ENCODE data around the gene EIF4G3.

EIF4G3 gene

DNA sequence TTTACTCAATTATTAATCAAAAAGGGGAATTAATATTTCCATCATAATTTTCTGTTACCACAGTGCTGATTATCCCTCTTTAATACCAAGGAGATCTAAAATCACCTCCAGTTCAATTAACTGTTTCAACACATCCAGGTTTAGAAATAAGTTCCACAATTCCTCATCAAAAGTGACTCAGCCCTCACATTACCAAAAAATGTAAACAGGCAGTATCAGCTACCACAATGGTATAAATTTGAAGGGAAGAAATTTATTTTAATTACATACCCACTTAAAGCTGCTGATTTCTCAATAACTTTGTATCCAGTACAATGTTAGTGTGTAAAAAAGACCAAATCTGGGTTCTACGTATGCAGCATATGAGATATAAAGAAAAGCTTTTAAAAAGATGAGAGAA lies 51.9 kb downstream of the EIF4G3 start:
- Histone ChIP-seq H3K4me3 (ENCODE audit: low read length) (no peak overlapping the region), H3K9me3 (ENCODE audit: control insufficient read depth, insufficient read depth, low read length) (no peaks in the 10 kb centered on the region), H3K79me2 (ENCODE audit: control insufficient read depth, low read length) (peaks cover 27% of the 10 kb centered on the region), H3K36me3 (ENCODE audit: control insufficient read depth, low read length) (peaks cover 31% of the 10 kb centered on the region), H3K4me1 (ENCODE audit: control insufficient read depth, low read length) (no peaks in the 10 kb centered on the region; the same call in 1 of the 2 replicates), H3K9me2 (replicated peaks; ENCODE audit: control insufficient read depth, low read length) (no peaks in the 10 kb centered on the region), H4K20me1 (ENCODE audit: control insufficient read depth, insufficient read depth, low read depth, low read length) (no peaks in the 10 kb centered on the region), H3F3A (ENCODE audit: control insufficient read depth, insufficient read depth) (no peaks in the 10 kb centered on the region), H3K4me2 (ENCODE audit: low read length) (no peak overlapping the region), H3K27ac (ENCODE audit: low read depth, low read length) (no peak overlapping the region), H3K27me3 (ENCODE audit: control insufficient read depth, low read length) (no peaks in the 10 kb centered on the region)
- TF ChIP-seq EZH2phosphoT487 (IDR thresholded peaks at IDR 0.05; ENCODE audit: borderline replicate concordance, low read length): no peak
- TF ChIP-seq, protein P1, sequence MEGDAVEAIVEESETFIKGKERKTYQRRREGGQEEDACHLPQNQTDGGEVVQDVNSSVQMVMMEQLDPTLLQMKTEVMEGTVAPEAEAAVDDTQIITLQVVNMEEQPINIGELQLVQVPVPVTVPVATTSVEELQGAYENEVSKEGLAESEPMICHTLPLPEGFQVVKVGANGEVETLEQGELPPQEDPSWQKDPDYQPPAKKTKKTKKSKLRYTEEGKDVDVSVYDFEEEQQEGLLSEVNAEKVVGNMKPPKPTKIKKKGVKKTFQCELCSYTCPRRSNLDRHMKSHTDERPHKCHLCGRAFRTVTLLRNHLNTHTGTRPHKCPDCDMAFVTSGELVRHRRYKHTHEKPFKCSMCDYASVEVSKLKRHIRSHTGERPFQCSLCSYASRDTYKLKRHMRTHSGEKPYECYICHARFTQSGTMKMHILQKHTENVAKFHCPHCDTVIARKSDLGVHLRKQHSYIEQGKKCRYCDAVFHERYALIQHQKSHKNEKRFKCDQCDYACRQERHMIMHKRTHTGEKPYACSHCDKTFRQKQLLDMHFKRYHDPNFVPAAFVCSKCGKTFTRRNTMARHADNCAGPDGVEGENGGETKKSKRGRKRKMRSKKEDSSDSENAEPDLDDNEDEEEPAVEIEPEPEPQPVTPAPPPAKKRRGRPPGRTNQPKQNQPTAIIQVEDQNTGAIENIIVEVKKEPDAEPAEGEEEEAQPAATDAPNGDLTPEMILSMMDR (IDR thresholded peaks at IDR 0.05; ENCODE audit: low read depth, low read length, poor library complexity, severe bottlenecking): no peak

DNA sequence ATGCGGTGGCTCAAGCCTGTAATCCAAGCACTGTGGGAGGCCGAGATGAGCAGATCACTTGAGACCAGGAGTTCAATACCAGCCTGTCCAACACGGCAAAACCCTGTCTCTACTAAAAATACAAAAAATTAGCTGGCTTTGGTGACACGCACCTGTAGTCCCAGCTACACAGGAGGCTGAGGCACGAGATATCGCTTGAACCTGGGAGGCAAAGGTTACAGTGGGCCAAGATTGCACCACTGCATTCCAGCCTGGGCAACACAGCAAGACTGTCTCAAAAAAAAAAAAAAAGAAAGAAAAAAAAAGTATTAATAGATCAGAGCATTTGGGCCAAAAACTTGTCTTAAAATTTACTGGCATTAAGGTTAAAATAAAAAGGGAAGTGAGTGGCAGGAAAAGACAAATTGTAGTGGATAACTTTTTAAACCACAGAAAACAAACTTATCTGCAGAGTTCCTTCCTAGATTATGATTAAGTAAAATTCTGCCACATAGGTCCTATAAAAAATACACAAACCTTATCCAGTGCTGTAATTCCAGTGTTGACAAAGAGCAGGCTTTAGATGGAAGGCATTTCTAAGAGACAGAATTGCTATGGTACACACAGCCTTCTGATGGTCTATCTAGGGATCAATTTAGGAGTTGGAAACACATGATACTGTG lies 53.3 kb downstream of the EIF4G3 start:
- Histone ChIP-seq H3K36me3 (ENCODE audit: control insufficient read depth, low read length) (peaks cover 25% of the 10 kb centered on the region), H3F3A (ENCODE audit: control insufficient read depth, insufficient read depth) (no peaks in the 10 kb centered on the region), H4K20me1 (ENCODE audit: control insufficient read depth, insufficient read depth, low read depth, low read length) (no peaks in the 10 kb centered on the region), H3K27ac (ENCODE audit: low read depth, low read length) (no peak overlapping the region), H3K27me3 (ENCODE audit: control insufficient read depth, low read length) (no peaks in the 10 kb centered on the region), H3K9me2 (replicated peaks; ENCODE audit: control insufficient read depth, low read length) (no peaks in the 10 kb centered on the region), H3K79me2 (ENCODE audit: control insufficient read depth, low read length) (peaks cover 21% of the 10 kb centered on the region), H3K4me3 (ENCODE audit: low read length) (no peak overlapping the region), H3K9me3 (ENCODE audit: control insufficient read depth, insufficient read depth, low read length) (no peaks in the 10 kb centered on the region), H3K4me1 (ENCODE audit: control insufficient read depth, low read length) (peaks cover 1% of the 10 kb centered on the region; the same call in 1 of the 2 replicates), H3K4me2 (ENCODE audit: low read length) (no peak overlapping the region)
- TF ChIP-seq, protein P1 (IDR thresholded peaks at IDR 0.05; ENCODE audit: low read depth, low read length, poor library complexity, severe bottlenecking): no peak
- no peak for TF ChIP-seq EZH2phosphoT487 (IDR thresholded peaks at IDR 0.05; ENCODE audit: borderline replicate concordance, low read length)

DNA sequence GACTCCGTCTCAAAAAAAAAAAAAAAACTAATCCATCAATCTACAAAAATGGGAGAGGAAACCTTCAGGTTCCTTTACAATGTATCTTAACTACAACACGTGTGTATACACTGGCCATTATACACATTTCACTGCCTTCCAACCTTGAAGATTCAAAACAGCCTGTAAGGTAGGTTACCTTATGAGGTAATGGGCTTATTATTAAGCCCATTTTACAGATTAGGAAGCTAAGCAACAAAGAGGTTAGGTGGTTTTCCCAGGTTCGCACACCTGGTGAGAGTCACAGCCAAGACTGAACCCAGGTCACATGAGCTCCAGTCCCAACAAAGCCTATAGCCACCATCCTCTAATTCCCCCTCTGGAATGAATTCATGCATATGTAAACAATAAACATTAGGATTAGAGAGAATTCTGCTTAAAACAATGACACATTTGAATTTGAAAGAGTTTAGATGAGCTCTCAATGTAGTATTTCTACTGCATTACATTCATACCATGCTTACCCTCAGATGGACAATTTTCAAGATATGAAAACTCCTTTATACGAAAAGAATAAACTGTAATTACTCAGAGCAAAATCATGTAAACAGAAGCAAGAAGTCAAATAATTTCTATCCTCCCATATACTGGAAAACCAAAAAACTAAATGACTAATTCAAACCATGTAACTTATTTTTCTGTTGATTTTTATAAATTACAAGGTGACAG lies 54.8 kb downstream of the EIF4G3 start:
- Histone ChIP-seq H3K9me2 (replicated peaks; ENCODE audit: control insufficient read depth, low read length) (no peaks in the 10 kb centered on the region), H3K27ac (ENCODE audit: low read depth, low read length) (no peak overlapping the region), H3F3A (ENCODE audit: control insufficient read depth, insufficient read depth) (no peaks in the 10 kb centered on the region), H3K4me3 (ENCODE audit: low read length) (no peak overlapping the region), H3K27me3 (ENCODE audit: control insufficient read depth, low read length) (no peaks in the 10 kb centered on the region), H4K20me1 (ENCODE audit: control insufficient read depth, insufficient read depth, low read depth, low read length) (no peaks in the 10 kb centered on the region), H3K4me1 (ENCODE audit: control insufficient read depth, low read length) (peaks cover 10% of the 10 kb centered on the region), H3K4me2 (ENCODE audit: low read length) (no peak overlapping the region), H3K36me3 (ENCODE audit: control insufficient read depth, low read length) (peaks cover 23% of the 10 kb centered on the region), H3K79me2 (ENCODE audit: control insufficient read depth, low read length) (peaks cover 23% of the 10 kb centered on the region; the same call in 1 of the 2 replicates), H3K9me3 (ENCODE audit: control insufficient read depth, insufficient read depth, low read length) (no peaks in the 10 kb centered on the region)
- TF ChIP-seq, protein P1 (IDR thresholded peaks at IDR 0.05; ENCODE audit: low read depth, low read length, poor library complexity, severe bottlenecking): no peak
- no peak for TF ChIP-seq EZH2phosphoT487 (IDR thresholded peaks at IDR 0.05; ENCODE audit: borderline replicate concordance, low read length)
